ENCODE results near the gene FOXD4. TPM values are rescaled to one million over a fixed set of nuclear protein-coding genes. Genes with fewer than 3 reads are reported as not detected.
"Not testable (repeated sequence)": the region's sequence is repeated elsewhere in the genome, so short reads cannot be mapped to it uniquely, and the experiment has no call there.

The FOXD4 gene
- total RNA-seq, 1 donor from 2014 or later = 0.75 TPM

DNA sequence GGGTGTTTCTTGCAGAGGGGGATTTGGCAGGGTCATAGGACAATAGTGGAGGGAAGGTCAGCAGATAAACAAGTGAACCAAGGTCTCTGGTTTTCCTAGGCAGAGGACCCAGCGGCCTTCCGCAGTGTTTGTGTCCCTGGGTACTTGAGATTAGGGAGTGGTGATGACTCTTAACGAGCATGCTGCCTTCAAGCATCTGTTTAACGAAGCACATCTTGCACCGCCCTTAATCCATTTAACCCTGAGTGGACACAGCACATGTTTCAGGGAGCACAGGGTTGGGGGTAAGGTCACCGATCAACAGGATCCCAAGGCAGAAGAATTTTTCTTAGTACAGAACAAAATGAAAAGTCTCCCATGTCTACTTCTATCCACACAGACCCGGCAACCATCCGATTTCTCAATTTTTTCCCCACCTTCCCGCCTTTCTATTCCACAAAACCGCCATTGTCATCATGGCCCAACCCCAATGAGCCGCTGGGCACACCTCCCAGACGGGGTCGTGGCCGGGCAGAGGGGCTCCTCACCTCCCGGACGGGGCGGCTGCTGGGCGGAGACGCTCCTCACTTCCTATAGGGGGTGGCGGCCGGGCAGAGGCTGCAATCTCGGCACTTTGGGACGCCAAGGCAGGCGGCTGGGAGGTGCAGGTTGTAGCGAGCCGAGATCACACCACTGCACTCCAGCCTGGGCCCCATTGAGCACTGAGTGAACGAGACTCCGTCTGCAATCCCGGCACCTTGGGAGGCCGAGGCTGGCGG lies 35.1 kb downstream of the FOXD4 start:
- H3K27ac ChIP-seq; H3K27me3 ChIP-seq; H3K9me3 ChIP-seq; ATAC-seq; DNase-seq; H3K36me3 ChIP-seq; intact Hi-C loops (cut with DNase I); H3K4me1 ChIP-seq; H3K4me3 ChIP-seq: not testable (repeated sequence)

DNA sequence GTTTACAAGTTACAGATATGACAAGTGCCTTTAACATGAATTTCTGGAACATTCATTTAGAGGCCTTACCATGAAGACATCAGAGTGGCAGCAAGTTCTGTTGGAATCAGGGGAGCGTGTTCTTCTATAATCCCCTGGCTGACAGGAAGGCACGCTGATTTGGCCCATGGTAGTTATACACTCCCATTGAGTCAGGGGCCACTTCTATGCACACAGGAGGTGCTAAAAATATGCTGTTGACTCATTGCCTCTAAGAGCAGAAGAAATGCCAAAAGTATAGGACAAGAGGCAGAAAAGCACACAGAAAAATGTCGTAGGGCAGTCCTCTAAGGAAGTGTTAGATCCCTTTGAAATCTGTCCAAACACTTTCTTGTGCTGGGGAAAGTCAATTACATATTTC lies 39.9 kb downstream of the FOXD4 start:
- H3K9me3 ChIP-seq; H3K4me3 ChIP-seq; H3K4me1 ChIP-seq; DNase-seq; H3K27me3 ChIP-seq; H3K36me3 ChIP-seq; intact Hi-C loops (cut with DNase I); H3K27ac ChIP-seq: not testable (repeated sequence)
- peak; percentile 82 for ATAC-seq

DNA sequence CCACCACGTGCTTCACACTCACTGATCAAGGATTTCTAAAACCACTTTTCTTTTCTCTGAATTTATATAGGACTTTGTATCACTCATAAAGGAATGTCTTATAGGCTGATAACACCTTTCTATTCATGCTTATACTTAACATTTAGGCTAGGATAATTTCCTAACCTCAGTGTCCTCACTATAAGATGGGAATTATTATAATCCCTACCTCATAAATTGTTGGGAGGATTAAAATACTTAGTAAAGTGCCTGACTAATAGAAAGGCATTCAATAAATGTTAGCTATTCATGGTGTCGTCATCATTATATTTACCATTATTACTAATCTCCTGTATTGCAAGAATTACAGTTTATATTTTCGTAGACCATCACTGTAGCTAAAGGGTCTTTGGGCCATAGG lies 41.8 kb downstream of the FOXD4 start:
- H3K27ac ChIP-seq; H3K27me3 ChIP-seq; H3K9me3 ChIP-seq; ATAC-seq; DNase-seq; H3K36me3 ChIP-seq; H3K4me1 ChIP-seq; intact Hi-C loops (cut with DNase I); H3K4me3 ChIP-seq: not testable (repeated sequence)

DNA sequence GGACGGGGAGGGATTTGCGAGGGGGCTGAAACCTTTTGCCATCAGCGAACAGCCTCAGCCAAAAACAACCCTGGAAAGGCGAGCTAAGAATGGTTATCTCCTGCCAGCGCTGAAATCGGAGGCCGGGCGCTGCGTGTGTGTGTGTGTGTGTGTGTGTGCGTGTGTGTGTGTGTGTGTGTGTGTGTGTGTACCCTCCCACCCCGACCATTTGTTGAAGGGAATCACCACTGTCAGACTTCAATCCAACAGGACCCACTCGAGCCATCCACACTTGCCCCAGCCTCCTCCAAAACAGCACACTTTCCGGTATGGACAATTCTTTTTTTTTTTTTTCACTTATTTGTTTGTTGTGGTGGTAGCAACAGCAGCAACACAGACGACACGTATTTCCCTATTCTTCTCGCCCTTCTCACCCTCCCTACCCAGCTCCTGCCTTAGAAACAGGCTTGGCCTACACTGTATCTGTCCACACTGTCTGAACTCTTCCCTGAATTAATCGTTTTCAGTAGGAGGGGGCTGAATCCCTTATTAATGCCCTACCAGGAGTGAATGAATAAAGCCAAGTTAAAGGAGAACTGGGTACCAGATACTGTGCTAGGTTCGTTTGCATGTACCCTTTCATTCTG lies 44.2 kb downstream of the FOXD4 start:
- DNase-seq; H3K27me3 ChIP-seq; intact Hi-C loops (cut with DNase I); H3K36me3 ChIP-seq; H3K4me1 ChIP-seq; H3K9me3 ChIP-seq: not testable (repeated sequence)
- H3K4me3 ChIP-seq = peak overlapping the region; percentile 53
- H3K27ac ChIP-seq = peak overlapping the region; percentile 68
- peak; percentile 20 for ATAC-seq

DNA sequence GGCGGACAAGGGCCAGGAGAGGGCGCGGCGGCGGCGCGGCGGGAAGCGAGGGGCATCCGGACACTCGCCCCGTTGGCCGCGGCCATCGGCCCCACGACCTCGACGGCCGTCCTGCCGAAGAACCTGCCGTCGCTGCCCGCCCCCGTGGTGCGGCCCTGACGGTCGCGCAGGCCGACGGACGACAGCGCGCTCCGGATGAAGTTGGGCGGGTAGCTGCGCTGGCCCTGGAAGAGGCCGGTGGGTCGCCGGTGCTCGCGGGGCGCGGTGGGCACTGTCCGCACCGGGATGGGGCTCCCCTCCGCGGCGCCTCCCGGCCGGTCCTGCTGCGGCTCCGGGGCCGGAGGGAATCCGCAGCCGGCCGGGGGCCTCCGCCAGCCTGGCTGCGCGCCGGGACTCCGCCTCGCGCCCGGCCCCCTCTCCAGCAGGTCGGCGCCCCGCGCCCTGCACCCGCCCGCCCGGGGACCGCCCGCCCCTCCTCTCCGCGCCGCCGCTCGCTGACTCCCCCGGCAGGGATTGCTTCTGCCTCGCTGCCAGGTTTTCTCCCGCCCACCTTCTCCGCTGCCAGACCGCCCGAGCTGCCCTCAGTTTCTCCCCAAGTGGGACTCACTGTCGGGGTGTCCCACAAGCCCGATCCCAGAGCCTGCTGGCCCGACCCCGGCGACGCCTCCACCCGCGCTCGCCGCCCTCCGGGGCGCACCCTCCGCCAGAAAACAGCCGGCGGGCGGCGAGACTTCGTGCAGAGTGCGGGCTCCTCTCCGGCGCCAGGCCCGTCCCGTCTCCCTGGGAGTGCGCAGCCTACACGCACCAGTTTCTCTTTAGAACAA lies 44.9 kb downstream of the FOXD4 start:
- Histone ChIP-seq H3K27ac (peak overlapping the region; percentile 68), H3K4me3 (peak overlapping the region; percentile 53)
- ATAC-seq (peak; percentile 73), DNase-seq (peak; percentile 73)
- intact Hi-C loops (cut with DNase I); H3K36me3 ChIP-seq; H3K27me3 ChIP-seq; H3K4me1 ChIP-seq; H3K9me3 ChIP-seq: not testable (repeated sequence)

Other genes with a start within 250 kb of the FOXD4 start
- 21.7 TPM for gene WASHC1, start 89.0 kb downstream of the FOXD4 start, total RNA-seq
- gene ZNG1A, start 60.6 kb upstream of the FOXD4 start, total RNA-seq = 24.7 TPM
- gene DOCK8, start 96.4 kb upstream of the FOXD4 start, total RNA-seq = 83.4 TPM